HG03342 (cell line): Measurements from ENCODE around the gene SYAP1.
A peak's percentile ranks its signal among the peaks of the same experiment; 100 is the strongest.
"Not testable (repeated sequence)": the region's sequence is repeated elsewhere in the genome, so short reads cannot be mapped to it uniquely, and the experiment has no call there.

Source experiments
- ATAC-seq: cut with Tn5 transposase; IDR thresholded peaks from one replicate; pipeline ENCODE4 v1.9.1; 2021; ENCODE audit warnings: mild to moderate bottlenecking, moderate library complexity; ENCODE audit not compliant: unreplicated experiment

SYAP1 gene

DNA sequence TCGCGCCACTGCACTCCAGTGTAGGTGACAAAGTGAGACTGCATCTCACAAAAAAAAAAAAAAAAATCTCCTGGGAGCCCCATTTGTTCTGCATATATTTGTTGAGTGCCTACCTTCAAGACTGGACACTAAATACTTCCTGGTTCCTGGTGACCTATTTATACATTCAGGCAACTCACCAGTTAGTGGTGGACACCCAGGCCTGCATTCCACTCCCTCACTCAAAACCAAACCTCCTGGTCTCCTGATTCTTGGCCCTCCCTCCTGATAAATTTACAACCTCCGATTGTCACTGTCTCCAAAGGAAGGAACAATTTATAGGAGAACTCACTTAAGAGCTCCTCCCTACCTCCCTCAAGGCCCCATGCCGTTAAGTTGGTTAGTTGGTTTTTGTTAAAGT is 3.1 kb downstream of the SYAP1 start:
- ATAC-seq: no peak

DNA sequence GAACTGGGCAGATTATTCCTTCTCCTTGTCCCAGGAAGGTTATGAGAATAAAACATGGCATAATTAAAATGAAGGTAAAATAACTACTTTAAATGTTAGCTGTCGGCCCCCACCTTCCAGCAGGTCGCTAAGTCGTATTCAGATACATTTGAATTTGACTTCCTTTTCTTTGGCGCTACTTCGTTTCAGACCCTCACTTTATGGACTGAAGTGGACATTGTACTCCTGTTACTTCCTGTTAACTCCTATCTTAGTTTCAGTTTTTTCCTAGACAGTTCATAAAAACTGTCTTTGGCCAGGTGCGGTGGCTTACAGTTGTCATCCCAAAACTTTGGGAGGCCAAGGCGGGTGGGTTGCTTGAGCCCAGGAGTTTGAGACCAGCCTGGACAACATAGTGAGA is 5.7 kb downstream of the SYAP1 start:
- no peak for ATAC-seq

DNA sequence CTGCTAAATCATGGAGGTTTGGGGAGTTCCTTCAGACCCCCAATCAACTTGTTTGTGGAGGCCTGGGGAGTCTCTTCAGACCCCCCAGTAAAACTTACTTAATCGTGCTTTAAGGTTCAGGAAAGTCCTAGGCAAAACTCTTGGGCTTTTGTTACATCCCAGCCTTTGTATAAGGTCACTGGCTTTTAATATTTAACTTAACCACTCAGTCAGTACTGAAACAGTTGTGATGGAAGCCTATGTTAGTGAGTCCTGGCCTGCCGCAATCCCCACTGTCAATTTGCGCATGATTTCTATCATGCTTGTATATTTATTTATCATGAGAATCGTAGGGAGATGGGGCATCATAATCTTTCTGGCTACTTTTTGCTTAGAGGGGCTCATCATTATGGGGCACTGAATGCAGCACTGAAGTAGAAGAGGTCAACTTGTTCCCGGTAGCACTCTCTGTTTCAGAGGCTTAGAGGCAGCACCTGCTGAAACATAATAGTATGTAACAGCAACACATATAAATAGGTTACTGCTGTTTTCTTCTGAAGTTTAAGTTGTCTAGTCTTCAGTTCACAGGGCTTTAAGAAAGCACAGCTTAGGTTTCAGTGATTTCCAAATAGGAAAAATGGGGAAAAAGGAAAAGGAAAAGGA is 7.1 kb downstream of the SYAP1 start:
- peak; percentile 71 for ATAC-seq

DNA sequence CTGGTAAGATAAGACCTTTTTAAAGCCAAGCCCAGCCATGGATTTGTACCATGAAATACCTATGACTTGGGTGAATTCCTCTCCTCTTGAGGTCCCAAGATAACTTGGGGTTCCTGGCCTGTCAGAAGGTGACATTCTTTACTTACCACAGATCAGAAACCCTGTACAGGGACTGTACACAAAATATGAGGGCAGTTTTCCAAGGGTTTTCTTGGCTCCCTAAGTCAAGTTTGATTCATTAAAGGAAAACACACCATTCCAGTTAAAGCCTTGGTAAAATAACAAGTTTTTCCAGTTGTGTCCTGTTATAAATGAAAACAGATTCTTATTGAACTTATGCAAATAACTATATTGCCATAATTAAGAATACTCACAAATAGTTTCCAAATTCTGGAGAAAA is 8.2 kb downstream of the SYAP1 start:
- ATAC-seq: no peak

DNA sequence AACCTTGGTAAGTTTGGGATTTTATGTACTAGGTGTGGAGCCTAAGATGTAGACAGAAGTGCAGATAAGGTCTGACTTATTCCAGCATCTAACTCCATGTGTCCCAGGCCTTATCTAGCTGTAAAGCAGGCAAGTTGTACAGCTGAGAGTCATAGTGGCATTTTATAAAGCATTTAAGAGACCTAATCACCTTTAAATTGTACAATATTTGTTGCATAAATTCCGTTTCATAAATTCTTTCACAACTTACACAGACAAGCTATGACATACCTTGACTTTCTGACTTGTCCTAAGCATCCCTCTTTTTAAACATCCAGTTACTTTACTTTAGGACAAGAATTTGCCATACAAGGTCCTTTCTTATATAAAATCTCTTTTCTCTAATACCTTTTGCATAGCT is 11.0 kb downstream of the SYAP1 start:
- no peak for ATAC-seq

DNA sequence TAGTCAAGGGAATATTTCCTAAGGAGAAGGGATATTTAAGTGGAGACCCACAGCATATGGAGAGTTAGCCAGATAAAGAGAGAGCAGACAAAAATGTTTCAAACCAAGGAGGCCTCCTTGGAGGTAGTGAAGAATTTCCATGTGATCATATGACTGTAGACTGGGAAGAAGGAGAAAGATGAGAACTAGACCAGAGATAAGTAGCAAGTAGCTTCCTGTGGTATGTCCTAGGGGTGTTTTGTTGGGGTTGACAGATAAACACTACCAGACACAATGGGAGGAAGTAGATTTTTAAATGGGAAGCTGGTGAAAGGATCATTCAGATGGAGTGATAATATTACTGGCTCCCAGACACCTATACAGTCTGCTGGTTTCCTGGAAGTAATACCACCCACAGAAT is 13.6 kb downstream of the SYAP1 start:
- ATAC-seq: no peak

DNA sequence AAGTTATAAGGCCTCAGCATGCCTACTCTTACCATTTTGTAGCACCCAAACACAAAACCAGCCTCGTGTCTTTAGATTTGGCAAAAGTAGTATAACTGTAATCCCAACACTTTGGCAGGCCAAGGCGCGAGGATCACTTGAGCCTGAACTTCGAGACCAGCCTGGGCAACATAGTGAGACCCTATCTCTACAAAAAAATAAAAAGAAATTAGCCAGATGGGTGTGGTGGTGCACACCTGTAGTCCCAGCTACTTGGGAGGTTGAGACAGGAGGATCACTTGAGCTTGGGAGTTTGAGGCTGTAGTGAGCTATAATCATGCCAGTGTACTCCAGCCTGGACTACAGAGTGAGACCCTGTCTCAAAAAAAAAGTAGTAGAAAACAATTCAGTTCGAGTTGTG is 17.6 kb downstream of the SYAP1 start:
- no peak for ATAC-seq

DNA sequence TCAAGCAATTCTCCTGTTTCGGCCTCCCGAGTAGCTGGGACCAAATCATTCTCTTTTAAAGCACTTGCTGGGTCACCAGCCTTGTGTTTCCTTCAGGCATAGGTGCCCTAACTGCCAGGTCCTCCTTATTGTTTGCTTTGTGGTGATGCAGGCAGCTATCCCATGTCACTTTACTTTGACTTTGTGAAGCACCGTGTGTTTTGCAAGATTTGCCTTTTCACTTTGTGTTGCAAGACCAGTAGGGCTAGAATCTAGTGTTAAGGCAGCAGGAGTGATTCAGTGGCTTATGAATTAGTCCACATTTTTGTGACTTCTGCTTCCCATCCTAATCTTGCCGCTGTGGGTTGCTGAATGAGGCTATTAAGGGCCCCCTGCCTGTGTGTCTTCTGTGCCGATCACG is 20.2 kb downstream of the SYAP1 start:
- no peak for ATAC-seq

DNA sequence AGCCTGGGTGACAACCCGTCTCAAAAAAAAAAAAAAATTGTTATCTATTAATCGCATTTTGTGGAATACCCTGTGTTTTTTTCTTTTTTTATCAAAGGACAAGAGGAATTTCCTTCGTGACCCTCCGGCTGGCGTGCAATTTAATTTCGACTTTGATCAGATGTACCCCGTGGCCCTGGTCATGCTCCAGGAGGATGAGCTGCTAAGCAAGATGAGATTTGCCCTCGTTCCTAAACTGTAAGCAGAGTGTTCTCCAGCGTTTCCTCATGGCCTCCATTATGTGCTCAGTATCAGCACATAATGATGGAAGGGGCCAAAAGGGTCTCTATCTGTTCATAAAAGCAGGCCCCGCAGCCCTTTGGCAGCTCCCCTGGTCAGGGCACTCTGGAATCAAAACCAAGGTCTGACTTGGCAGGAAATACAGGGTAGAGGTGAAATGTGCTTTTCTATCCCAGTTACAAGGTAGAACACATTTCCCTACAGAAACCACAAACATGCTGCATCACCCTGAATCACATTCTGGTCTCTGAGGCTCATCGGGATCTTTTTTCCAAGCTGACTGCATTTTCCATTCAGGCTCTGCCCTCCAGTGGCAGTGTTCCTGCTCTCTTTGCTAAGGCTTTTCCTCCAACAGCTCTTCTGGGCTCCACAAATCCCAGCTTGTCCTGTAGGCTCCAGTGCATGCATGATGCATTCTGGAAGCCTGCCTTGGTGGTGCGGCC is 24.4 kb downstream of the SYAP1 start:
- no peak for ATAC-seq

DNA sequence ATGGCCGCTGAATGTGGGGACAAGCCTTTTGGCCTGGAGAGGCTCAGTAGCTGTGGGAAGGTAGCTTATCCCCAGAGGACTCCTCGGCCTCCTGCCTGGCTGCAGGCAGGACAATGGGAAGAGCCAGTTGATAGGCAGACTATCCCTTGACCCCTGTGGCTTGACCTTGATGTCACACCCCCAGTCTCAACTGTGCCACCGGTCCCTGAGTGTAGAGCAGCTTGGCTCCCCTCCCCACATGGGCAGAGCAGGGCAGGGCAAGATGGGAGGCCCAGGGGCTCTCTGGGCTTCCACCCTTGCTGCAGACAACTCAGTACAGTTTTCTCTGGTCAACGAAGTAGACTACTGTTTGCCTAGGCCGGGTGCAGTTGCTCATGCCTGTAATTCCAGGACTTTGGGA is 25.7 kb downstream of the SYAP1 start:
- ATAC-seq: no peak

DNA sequence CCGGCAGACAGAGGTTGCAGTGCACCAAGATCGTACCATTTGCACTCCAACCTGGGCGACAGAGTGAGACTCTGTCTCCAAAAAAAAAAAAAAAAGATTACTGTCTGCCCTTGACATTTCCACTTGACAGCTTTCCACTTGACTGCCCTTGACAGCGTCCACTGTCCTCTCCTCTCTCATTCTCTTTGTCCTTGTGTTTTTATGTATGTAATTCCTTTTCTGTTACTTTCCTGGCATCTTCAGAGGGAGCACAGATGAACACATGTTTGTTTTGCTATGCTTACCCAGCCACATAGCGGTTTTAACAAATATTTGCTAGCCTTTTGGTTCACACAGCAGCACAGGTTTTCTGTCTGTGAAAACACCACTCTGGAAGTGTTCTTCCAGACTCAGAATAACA is 26.2 kb downstream of the SYAP1 start:
- ATAC-seq: no peak

DNA sequence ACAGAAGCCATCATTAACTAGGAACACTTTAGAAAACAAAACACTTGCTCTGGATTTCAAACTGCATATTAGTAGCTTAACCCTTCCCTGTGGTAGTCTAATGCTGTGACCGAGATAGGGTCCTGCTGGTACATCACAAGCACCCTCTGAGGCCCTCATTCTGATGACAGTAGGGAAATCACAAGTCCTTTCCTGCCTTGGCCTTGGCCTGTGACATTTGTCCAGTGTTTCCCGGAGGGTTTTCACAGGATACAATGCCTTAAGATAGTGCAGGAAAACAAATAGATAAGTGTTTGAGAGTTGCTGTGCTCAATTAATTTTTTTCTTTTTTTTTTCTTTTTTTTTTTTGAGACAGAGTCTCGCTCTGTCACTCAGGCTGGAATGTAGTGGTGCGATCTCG is 29.0 kb downstream of the SYAP1 start:
- ATAC-seq: no peak

DNA sequence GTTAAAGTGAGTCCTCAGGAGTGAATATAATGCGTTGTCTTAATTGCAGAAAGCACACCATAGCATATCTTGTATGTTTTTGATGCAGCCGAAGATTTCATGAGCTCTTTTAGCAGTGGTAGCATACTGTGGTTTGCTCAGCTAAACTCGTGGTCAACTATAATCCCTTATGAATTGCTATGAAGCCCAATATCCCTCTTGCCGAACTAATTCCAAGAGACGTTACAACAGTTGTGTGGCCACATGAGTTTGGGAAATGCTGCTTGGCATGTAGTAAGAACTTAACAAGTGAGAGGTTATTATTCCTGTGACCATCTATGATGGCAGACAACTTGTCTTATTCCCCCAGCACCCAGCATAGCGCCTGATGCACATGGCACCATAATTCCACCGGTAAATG is 30.7 kb downstream of the SYAP1 start:
- no peak for ATAC-seq

DNA sequence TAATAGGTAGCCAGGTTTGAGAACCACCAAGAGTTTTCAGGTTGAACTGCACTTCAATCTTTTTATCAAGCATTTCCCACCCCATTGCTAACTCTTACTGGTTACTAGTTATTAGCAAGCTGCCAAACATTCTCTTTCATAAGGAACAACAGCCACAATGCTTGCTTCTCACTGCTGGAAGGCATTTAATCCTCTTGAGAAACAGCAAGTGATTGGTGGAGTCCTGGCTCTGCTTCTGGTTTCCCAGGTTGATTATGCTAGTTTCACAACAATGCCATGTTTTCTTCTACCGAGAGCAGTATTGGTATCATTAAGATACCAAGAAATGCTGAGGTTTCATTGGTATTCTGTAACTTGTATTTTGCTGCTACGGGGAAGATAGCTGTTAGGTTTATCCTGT is 34.6 kb downstream of the SYAP1 start:
- ATAC-seq: no peak

DNA sequence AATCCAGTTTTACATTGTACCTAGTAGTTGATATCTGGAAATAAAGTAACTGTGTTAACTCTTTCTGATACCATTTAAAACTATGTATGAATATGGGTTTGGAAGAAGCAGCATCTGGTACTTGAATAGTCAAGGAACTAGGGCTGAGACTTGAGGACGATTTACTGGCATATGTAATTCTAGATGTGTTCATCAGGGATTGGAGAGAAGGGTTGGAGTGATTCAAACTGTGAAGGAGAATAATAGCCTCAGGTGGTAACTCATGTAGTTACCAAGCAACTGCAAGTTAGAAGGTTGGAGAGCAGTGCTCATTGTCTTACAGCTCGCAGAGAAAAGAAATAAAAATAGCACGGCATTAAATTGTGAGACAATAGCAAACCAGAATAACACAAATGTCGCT is 37.3 kb downstream of the SYAP1 start:
- no peak for ATAC-seq

DNA sequence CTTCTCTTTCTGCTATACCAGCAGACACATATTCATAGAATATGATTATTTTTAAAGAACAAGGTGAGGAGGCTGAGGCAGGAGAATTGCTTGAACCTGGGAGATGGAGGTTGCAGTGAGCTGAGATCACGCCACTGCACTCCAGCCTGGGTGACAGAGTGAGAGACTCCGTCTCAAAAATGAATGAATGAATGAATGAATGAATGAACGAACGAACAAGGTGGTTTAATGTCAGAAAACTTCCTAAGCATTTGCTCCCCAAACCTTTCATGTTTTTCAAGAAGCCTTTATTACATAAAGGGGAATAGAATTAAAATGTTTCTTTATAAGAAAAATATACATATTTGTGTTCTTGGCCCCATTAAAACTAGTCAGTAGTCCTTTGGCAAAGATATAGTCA is 42.1 kb downstream of the SYAP1 start:
- not testable (repeated sequence) for ATAC-seq

DNA sequence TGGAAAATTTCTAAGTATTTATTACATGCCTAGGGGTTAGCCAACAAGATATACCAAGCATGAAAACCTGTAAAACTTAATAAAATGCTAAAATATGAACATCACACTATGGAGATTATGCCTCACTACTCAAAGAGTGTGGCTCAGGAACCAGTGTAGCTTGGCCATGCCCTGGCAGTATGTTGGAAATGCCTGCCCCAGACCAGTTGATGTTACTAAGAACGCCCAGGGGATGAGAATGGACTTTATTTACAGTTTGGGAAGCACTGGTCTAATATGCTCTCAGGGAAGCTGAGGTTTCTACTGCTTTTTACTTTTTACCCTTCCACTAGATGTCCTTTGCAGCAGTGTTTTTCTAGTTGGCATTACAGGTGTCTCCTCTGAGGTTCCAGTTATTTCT is 43.2 kb downstream of the SYAP1 start:
- ATAC-seq: no peak

DNA sequence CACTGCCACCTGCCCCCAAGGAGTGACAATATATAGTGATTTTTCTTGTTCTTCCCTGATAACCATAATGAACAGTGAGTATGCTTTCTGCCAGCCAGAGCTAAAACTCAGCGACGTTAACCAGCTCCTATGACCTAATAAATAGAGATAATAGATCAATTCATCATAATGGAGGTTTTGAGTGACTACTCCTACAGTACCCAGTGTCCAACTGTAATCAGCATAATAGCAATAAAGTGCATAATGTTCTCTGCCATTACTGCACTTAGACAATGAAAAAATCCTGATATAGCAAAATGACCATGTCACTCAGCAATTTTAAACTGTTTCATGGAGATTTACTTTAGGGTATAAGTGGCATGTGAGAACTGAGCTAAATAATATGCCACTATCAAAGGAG is 46.2 kb downstream of the SYAP1 start:
- ATAC-seq: no peak

DNA sequence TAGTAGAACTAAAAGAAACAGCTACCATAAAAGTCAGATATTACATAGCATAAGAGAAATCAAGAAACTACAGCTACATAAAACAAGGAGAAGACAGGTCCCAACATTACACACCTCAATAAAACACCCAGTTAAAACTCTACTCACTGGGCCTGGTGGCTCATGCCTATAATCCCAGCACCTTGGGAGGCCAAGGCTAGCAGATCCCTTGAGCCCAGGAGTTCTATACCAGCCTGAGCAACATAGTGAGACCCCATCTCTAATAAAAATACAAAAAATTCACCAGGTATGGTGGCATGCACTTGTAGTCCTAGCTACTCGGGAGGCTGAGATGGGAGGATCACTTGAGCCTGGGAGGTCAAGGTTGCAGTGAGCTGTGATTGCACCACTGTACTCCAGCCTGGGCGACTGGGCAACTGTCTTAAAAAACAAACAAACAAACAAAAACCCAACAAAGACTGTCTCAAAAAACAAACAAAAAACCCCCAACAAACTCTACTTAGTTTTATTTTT is 51.6 kb downstream of the SYAP1 start:
- no peak for ATAC-seq

DNA sequence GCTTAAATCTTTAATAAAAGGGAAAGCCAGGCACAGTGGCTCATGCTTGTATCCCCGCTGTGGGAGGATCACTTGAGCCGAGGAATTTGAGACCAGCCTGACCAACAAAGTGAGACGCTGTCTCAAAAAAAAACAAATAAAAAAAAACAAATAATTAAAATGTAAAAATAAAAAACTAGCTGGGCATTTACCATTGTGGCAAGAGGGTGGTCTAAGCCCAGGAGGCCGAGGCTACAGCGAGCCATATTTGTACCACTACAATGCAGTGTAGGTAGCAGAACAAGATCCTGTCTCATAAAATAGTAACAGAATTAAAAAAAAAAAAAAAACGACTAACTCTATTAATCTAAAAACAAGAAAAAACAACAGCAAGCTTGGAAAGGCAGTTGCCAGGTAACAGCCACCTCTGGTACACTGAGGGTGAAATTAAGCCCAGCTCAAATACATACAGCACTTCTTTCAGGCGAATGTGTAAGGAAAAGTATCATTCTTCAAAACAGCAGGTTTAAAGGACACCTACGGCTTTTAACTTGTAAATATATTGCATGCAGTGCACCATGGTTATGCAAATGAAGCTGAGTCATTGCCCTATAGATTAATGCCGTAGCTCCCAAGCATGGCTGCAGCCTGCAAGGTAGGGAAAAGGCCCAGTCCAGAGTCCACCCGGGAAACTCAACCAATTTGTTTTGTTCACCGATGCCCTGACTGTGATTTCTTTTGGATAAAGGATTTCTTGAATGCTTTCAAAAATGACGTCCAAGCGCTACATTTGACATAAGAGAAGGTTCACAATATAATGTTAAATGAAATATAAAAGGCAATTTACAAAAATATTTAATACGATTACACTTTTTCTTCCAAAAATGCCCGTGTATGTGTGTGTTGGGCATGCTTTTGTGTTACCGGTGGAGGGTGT is 52.3 kb downstream of the SYAP1 start:
- no peak for ATAC-seq

DNA sequence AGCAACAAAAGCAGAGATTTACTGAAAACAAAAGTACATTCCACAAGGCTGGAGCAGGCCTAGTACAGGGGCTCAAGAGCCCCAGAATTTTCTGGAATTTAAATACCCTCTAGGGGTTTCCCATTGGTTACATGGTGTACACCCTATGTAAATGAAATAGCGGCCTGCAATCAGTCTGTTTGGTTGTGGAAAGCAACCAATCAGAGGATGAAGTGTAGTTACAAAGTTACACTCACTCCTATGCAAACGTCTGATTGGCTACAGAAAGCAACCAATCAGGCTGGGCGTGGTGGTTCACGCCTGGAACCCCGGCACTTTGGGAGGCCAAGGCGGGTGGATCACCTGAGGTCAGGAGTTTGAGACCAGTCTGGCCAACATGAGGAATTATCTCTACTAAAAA is 53.0 kb downstream of the SYAP1 start:
- ATAC-seq: no peak

DNA sequence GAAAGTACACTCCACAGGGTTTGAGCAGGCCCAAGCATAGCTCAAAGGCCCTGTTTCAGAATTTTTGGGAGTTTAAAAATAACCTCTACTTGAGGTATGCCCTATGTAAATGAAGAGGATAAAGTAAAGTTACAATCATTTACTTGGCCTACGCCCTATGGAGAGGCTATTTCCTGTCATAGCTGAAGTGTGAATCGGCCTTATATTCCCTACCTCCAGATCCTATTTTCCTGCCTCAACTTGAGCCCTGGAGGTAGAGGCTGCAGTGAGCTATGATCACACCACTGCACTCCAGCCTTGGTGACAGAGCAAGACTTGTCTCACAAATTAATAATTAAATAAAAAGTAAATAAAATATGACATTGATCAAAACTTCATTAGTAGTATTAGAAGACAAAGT is 55.3 kb downstream of the SYAP1 start:
- ATAC-seq: no peak
